Pancreas (tissue), 10 donors: ENCODE results near the gene SPHK2. TPM values are rescaled to one million over a fixed set of nuclear protein-coding genes. Genes with fewer than 3 reads are reported as not detected.
"Not testable (repeated sequence)": the region's sequence is repeated elsewhere in the genome, so short reads cannot be mapped to it uniquely, and the experiment has no call there.

Experiments
- ATAC-seq, 4 donors: fragments of 200-7000 bp; cut with Tn5 transposase; one replicate each; pipeline versions ENCODE4 v1.8.0 to v1.9.1; 2020; ENCODE audit warnings: mild to moderate bottlenecking in 4 of 4, moderate library complexity in 4 of 4
- DNase-seq, 6 donors: peaks; one replicate each; pipeline ENCODE4 v3.0.0-alpha.2; 2020
- FAIRE-seq: peaks from 2 replicates; lab custom pipeline; 2012; peaks lifted over from hg19 to GRCh38; lab: Jason Lieb, UNC
- H3K27ac ChIP-seq, 4 donors: fragments of 200-600 bp; sonication (generic); 1 replicate in 3 of 4; 2 replicates in 1 of 4; pipeline versions ENCODE4 v1.5.0 to v1.8.0; 2020
- H3K27me3 ChIP-seq, 4 donors: fragments of 200-600 bp; one replicate each; pipeline ENCODE4 v1.8.0; 2021
- H3K36me3 ChIP-seq, 3 donors: fragments of 200-600 bp; sonication (generic) in 1 of 3; one replicate each; pipeline versions ENCODE4 v1.5.0 to v1.8.0; 2020 to 2021
- H3K4me1 ChIP-seq, 3 donors: fragments of 200-600 bp; one replicate each; pipeline ENCODE4 v1.8.0; 2021
- H3K4me3 ChIP-seq, 4 donors: fragments of 200-600 bp; sonication (generic) in 2 of 4; one replicate each; pipeline versions ENCODE4 v1.5.0 to v1.8.0; 2020 to 2021
- H3K9me3 ChIP-seq, 4 donors: fragments of 200-600 bp; one replicate each; pipeline ENCODE4 v1.8.0; 2021
- WGBS, 2 donors: extraction: QIAGEN DNeasy Blood & Tissue Kit; methylation state at CpG; one replicate each; pipeline ENCODE4 v1.1.7; 2013; 5-methylcytosine and 5-hydroxymethylcytosine counted together
- intact Hi-C, 3 donors: fragments of 100-400 bp; cut with DNase I; formaldehyde crosslinking; loops; one replicate each; pipeline versions ENCODE4 v1.11.1 to v1.14.2; 2022
- polyA plus RNA-seq, 2 donors: library from polyadenylated mRNA; stranded (reverse); fragments of 200-250 nt; gene quantifications; one replicate each; pipeline ENCODE4 v1.2.3, GENCODE V29; 2013
- total RNA-seq, 6 donors: library from RNA; stranded (reverse); fragmentation: NEBNext Ultra II Directional in 4 of 6; extraction: Animal tissue kit (Norgen Biotek cat#: 25700) in 4 of 6; gene quantifications; one replicate each; pipeline versions ENCODE4 v1.2.1 to v1.2.4, GENCODE V29; 2021 to 2023
- TF ChIP-seq, protein P1 (sequence below), 4 donors: fragments of 200-600 bp; sonication (generic) in 3 of 4; IDR thresholded peaks; one replicate each; pipeline versions ENCODE4 v1.5.0 to v1.8.0; 2021; ENCODE audit warnings: antibody characterized with exemption in 4 of 4
- donor health status: healthy with polysubstance abuse.
- donor health status: DM: no; HTN: no; CAD: no; lungs with moderate emphysema.
- donor health status: DM: no; HTN: no; CAD: no.
- donor health status: control.
- donor health status: control.
- donor health status: Bipolar disorder and iron deficiency.
- donor health status: DM: yes; HTN: yes; CAD: no.
- donor health status: DM: no; HTN: no; CAD: no.
- donor health status: DM: no; HTN: no; CAD: no.
- donor health status: DM: yes; HTN: yes; CAD: no.

Gene SPHK2
- total and polyA plus RNA-seq, 8 donors, result 4.3 to 24.0 (median 7.5) TPM

DNA sequence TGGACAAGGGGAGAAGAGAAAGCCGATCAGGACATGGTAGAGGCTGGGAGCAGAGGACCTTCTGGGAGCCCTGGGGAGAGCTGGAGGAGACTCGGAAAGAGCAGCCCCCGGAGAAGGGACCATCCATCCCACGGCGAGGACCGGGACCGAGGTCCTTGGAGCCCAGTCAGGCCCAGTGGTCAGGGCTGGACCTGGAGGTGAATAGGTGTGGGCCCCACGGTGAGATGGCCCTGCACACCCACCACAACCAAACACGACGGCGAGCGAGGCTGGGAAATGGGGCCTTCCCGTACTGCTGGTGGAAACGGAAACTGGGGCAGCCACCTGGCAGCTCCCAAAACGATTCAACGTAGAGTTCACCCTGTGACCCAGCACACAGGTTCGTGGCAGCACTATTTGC lies 57.2 kb downstream of the SPHK2 start:
- Histone ChIP-seq H3K9me3 (no peaks in the 10 kb centered on the region), H3K4me3 (no peak overlapping the region), H3K27me3 (no peaks in the 10 kb centered on the region), H3K36me3 (no peaks in the 10 kb centered on the region), H3K4me1 (peaks cover 0 to 9% (median 9%) of the 10 kb centered on the region in 3 donors), H3K27ac (no peak overlapping the region)
- FAIRE-seq, result no peak
- no peak for ATAC-seq
- intact Hi-C loops, result no loop called here
- no peak for DNase-seq
- 88 to 94% methylated on average over 17 of the region's 17 CpGs for WGBS, 2 donors
- TF ChIP-seq, protein P1, sequence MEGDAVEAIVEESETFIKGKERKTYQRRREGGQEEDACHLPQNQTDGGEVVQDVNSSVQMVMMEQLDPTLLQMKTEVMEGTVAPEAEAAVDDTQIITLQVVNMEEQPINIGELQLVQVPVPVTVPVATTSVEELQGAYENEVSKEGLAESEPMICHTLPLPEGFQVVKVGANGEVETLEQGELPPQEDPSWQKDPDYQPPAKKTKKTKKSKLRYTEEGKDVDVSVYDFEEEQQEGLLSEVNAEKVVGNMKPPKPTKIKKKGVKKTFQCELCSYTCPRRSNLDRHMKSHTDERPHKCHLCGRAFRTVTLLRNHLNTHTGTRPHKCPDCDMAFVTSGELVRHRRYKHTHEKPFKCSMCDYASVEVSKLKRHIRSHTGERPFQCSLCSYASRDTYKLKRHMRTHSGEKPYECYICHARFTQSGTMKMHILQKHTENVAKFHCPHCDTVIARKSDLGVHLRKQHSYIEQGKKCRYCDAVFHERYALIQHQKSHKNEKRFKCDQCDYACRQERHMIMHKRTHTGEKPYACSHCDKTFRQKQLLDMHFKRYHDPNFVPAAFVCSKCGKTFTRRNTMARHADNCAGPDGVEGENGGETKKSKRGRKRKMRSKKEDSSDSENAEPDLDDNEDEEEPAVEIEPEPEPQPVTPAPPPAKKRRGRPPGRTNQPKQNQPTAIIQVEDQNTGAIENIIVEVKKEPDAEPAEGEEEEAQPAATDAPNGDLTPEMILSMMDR (IDR thresholded peaks at IDR 0.05), result no peak

DNA sequence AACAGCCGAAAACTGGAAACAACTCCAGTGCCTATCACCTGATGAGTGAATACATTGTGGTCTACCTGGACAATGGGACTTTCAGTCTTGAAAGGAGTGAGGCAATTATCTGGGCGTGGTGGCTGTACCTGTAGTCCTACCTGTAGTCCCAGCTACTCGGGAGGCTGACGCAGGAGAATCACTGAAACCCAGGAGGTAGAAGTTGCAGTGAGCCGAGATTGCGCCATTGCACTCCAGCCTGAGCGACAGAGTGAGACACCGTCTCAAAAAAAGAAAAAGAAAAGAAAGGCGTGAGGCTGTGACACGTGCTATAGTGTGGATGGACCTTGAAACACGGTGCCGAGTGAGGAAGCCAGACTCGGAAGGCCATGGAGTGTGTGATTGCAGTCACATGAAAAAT lies 57.6 kb downstream of the SPHK2 start:
- FAIRE-seq, result no peak
- 84 to 89% methylated on average over 13 of the region's 13 CpGs for WGBS, 2 donors
- no peak overlapping the region for H3K27ac ChIP-seq
- no peaks in the 10 kb centered on the region for H3K36me3 ChIP-seq
- intact Hi-C loops, result no loop called here
- H3K27me3 ChIP-seq, result no peaks in the 10 kb centered on the region
- ATAC-seq, result no peak
- DNase-seq, result no peak
- H3K4me1 ChIP-seq, result peaks cover 0 to 9% (median 9%) of the 10 kb centered on the region in 3 donors
- TF ChIP-seq, protein P1 (IDR thresholded peaks at IDR 0.05), result no peak
- no peaks in the 10 kb centered on the region for H3K9me3 ChIP-seq
- no peak overlapping the region for H3K4me3 ChIP-seq

DNA sequence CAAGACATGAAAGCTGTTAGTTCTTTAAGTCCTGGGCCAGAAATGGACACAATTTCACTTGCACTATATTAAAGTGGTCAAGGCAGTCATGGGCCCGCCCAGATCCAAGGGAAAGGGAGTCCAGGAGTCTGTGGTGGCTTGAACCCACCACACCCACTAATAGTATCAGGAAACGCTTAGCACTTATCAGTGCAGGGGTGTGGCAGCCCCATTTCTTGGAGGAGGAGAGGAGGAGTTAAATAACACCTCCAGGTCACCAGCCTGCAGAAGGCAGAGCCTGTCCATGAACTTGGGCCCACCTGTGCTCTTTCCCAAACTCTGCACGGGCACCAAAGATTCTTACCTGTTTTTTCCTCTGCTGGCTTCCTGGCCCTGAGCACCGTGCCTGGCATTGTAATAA lies 58.9 kb downstream of the SPHK2 start:
- 24 to 25% methylated on average over 4 of the region's 4 CpGs for WGBS, 2 donors
- H3K9me3 ChIP-seq, result no peaks in the 10 kb centered on the region
- intact Hi-C loops, result no loop called here
- H3K27ac ChIP-seq, result peak overlapping the region; percentile 22 to 85 (median 65)
- DNase-seq (peak in 5 of 6 donors; percentile 67 to 92 (median 83)), ATAC-seq (peak; percentile 73 to 88 (median 83)), FAIRE-seq (no peak)
- H3K27me3 ChIP-seq, result no peaks in the 10 kb centered on the region
- no peak overlapping the region for H3K4me3 ChIP-seq
- H3K36me3 ChIP-seq, result no peaks in the 10 kb centered on the region
- TF ChIP-seq, protein P1 (IDR thresholded peaks at IDR 0.05), result no peak
- peaks cover 0 to 9% (median 9%) of the 10 kb centered on the region in 3 donors for H3K4me1 ChIP-seq

DNA sequence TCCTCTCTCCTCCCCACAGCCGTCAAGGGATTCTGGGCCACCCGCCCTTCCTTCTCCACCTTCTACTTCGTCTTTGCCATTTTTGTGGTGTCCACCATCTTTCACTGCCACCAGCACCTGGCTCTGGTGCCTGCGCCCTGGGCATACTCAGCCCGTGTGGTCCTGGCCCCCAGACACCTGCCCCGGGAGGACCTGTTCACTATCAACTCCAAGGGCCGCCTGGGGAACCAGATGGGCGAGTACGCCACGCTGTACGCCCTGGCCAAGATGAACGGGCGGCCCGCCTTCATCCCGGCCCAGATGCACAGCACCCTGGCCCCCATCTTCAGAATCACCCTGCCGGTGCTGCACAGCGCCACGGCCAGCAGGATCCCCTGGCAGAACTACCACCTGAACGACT lies 60.7 kb downstream of the SPHK2 start:
- 95 to 97% methylated on average over 15 to 18 of the region's 19 CpGs for WGBS, 2 donors
- H3K27ac ChIP-seq, ATAC-seq, H3K9me3 ChIP-seq, H3K36me3 ChIP-seq, H3K27me3 ChIP-seq, FAIRE-seq, intact Hi-C loops, H3K4me1 ChIP-seq, DNase-seq, H3K4me3 ChIP-seq: not testable (repeated sequence)

Other genes with a start within 250 kb of the SPHK2 start
- 10 to 100 TPM; 58.7 to 99.0 (median 77.0) TPM for gene KDELR1, start 228.0 kb upstream of the SPHK2 start, total RNA-seq
- 100 to 1,000 TPM in 1 of 2 donors, 10 to 100 TPM in 1; 85.4 to 113 TPM for gene KDELR1, start 228.0 kb upstream of the SPHK2 start, polyA plus RNA-seq
- under 1 TPM in 5 of 6 donors, not detected in 1; 0.04 to 0.66 (median 0.26) TPM for gene GRIN2D, start 225.8 kb upstream of the SPHK2 start, total RNA-seq
- gene GRIN2D, start 225.8 kb upstream of the SPHK2 start, polyA plus RNA-seq, result under 1 TPM; 0.19 TPM
- 10 to 100 TPM; 13.0 to 23.1 (median 18.2) TPM for gene GRWD1, start 173.5 kb upstream of the SPHK2 start, total RNA-seq
- 10 to 100 TPM in 1 of 2 donors, 1 to 10 TPM in 1; 8.6 to 10.2 TPM for gene GRWD1, start 173.5 kb upstream of the SPHK2 start, polyA plus RNA-seq
- gene KCNJ14, start 163.9 kb upstream of the SPHK2 start, total RNA-seq, result under 1 TPM; 0.20 to 0.56 (median 0.37) TPM
- under 1 TPM; 0.49 to 0.59 TPM for gene KCNJ14, start 163.9 kb upstream of the SPHK2 start, polyA plus RNA-seq
- 10 to 100 TPM; 25.4 to 39.2 (median 29.1) TPM for gene CYTH2, start 150.1 kb upstream of the SPHK2 start, total RNA-seq
- gene CYTH2, start 150.1 kb upstream of the SPHK2 start, polyA plus RNA-seq, result 10 to 100 TPM; 51.7 to 54.2 TPM
- 1 to 10 TPM; 2.3 to 4.1 (median 2.8) TPM for gene LMTK3, start 107.7 kb upstream of the SPHK2 start, total RNA-seq
- gene LMTK3, start 107.7 kb upstream of the SPHK2 start, polyA plus RNA-seq, result 1 to 10 TPM; 4.1 to 7.7 TPM
- gene SULT2B1, start 67.3 kb upstream of the SPHK2 start, total RNA-seq, result under 1 TPM in 5 of 6 donors, not detected in 1; 0.32 to 0.64 (median 0.60) TPM
- 1 to 10 TPM; 1.3 to 1.7 TPM for gene SULT2B1, start 67.3 kb upstream of the SPHK2 start, polyA plus RNA-seq
- not detected for gene SPACA4, start 12.8 kb upstream of the SPHK2 start, total RNA-seq
- gene SPACA4, start 12.8 kb upstream of the SPHK2 start, polyA plus RNA-seq, result under 1 TPM in 1 of 2 donors, not detected in 1; 0.12 TPM
- 1 to 10 TPM; 1.2 to 2.9 (median 2.6) TPM for gene FAM83E, start 4.4 kb upstream of the SPHK2 start, total RNA-seq
- 1 to 10 TPM; 1.8 to 3.4 TPM for gene FAM83E, start 4.4 kb upstream of the SPHK2 start, polyA plus RNA-seq
- gene RPL18, start 328 bp upstream of the SPHK2 start, total RNA-seq, result 1,000 to 10,000 TPM in 4 of 6 donors, 100 to 1,000 TPM in 2; 881 to 1,605 (median 1,071) TPM
- gene RPL18, start 328 bp upstream of the SPHK2 start, polyA plus RNA-seq, result 1,000 to 10,000 TPM; 1,358 to 2,344 TPM
- 1 to 10 TPM; 3.3 to 8.3 (median 6.5) TPM for gene DBP, start 17.9 kb downstream of the SPHK2 start, total RNA-seq
- gene DBP, start 17.9 kb downstream of the SPHK2 start, polyA plus RNA-seq, result 10 to 100 TPM in 1 of 2 donors, 1 to 10 TPM in 1; 4.7 to 11.4 TPM
- 1 to 10 TPM; 2.6 to 6.2 (median 4.5) TPM for gene CA11, start 26.7 kb downstream of the SPHK2 start, total RNA-seq
- gene CA11, start 26.7 kb downstream of the SPHK2 start, polyA plus RNA-seq, result 10 to 100 TPM; 10.2 to 15.2 TPM
- under 1 TPM in 5 of 6 donors, not detected in 1; 0.12 to 0.37 (median 0.20) TPM for gene NTN5, start 53.5 kb downstream of the SPHK2 start, total RNA-seq
- gene NTN5, start 53.5 kb downstream of the SPHK2 start, polyA plus RNA-seq, result 1 to 10 TPM in 1 of 2 donors, under 1 TPM in 1; 0.38 to 1.8 TPM
- gene FUT2, start 76.5 kb downstream of the SPHK2 start, total RNA-seq, result 10 to 100 TPM in 2 of 6 donors, 1 to 10 TPM in 4; 4.8 to 14.5 (median 8.2) TPM
- gene FUT2, start 76.5 kb downstream of the SPHK2 start, polyA plus RNA-seq, result 1 to 10 TPM; 3.7 to 5.4 TPM
- gene MAMSTR, start 100.2 kb downstream of the SPHK2 start, total RNA-seq, result 1 to 10 TPM in 2 of 6 donors, under 1 TPM in 4; 0.51 to 2.6 (median 0.84) TPM
- 1 to 10 TPM; 1.5 to 2.3 TPM for gene MAMSTR, start 100.2 kb downstream of the SPHK2 start, polyA plus RNA-seq
- gene RASIP1, start 121.1 kb downstream of the SPHK2 start, total RNA-seq, result 1 to 10 TPM; 5.3 to 9.6 (median 6.5) TPM
- gene RASIP1, start 121.1 kb downstream of the SPHK2 start, polyA plus RNA-seq, result 10 to 100 TPM; 16.2 to 40.9 TPM
- gene IZUMO1, start 127.4 kb downstream of the SPHK2 start, total RNA-seq, result 1 to 10 TPM in 4 of 6 donors, under 1 TPM in 2; 0.73 to 4.6 (median 1.9) TPM
- gene IZUMO1, start 127.4 kb downstream of the SPHK2 start, polyA plus RNA-seq, result 1 to 10 TPM; 1.9 to 3.8 TPM
- 10 to 100 TPM in 4 of 6 donors, 1 to 10 TPM in 2; 6.5 to 29.7 (median 12.6) TPM for gene FUT1, start 133.1 kb downstream of the SPHK2 start, total RNA-seq
- 10 to 100 TPM in 1 of 2 donors, 1 to 10 TPM in 1; 7.7 to 12.7 TPM for gene FUT1, start 133.1 kb downstream of the SPHK2 start, polyA plus RNA-seq
- gene FGF21, start 136.0 kb downstream of the SPHK2 start, total RNA-seq, result under 1 TPM in 1 of 6 donors, not detected in 5; 0.51 TPM
- not detected for gene FGF21, start 136.0 kb downstream of the SPHK2 start, polyA plus RNA-seq
- 10 to 100 TPM; 26.6 to 53.8 (median 36.3) TPM for gene BCAT2, start 191.5 kb downstream of the SPHK2 start, total RNA-seq
- gene BCAT2, start 191.5 kb downstream of the SPHK2 start, polyA plus RNA-seq, result 10 to 100 TPM; 59.7 to 91.8 TPM
- 1 to 10 TPM in 4 of 6 donors, under 1 TPM in 2; 0.69 to 4.0 (median 1.7) TPM for gene HSD17B14, start 217.0 kb downstream of the SPHK2 start, total RNA-seq
- 10 to 100 TPM in 1 of 2 donors, 1 to 10 TPM in 1; 8.5 to 25.4 TPM for gene HSD17B14, start 217.0 kb downstream of the SPHK2 start, polyA plus RNA-seq
- 10 to 100 TPM in 2 of 6 donors, 1 to 10 TPM in 4; 5.9 to 19.7 (median 8.7) TPM for gene PLEKHA4, start 249.1 kb downstream of the SPHK2 start, total RNA-seq
- gene PLEKHA4, start 249.1 kb downstream of the SPHK2 start, polyA plus RNA-seq, result 10 to 100 TPM; 18.2 to 28.3 TPM